Measurements from ENCODE around the gene STXBP6.
"Not testable (repeated sequence)": the region's sequence is repeated elsewhere in the genome, so short reads cannot be mapped to it uniquely, and the experiment has no call there.

- not testable (repeated sequence) for TF ChIP-seq CTCF (optimal IDR thresholded peaks at IDR 0.05 in 1 of 3, IDR thresholded peaks at IDR 0.05 in 1 of 3, conservative IDR thresholded peaks at IDR 0.05 in 1 of 3; ENCODE audit: extremely low read depth in 1 of 3, insufficient read depth in 2 of 3, low read length in 3 of 3); EZH2 (IDR thresholded peaks at IDR 0.05; ENCODE audit: low read length)
Observed at GRCh38 chr14:24803426-24803825, 246.5 kb downstream of the STXBP6 start.
